PC-9 (cell line): ENCODE data around the gene OBI1.

ENCODE experiments used
- CTCF ChIP-seq: fragments of 200-600 bp; sonication (generic); conservative IDR thresholded peaks from 2 replicates; pipeline ENCODE4 v1.6.1; 2017; ENCODE audit warnings: mixed run types, antibody characterized with exemption, mild to moderate bottlenecking, moderate library complexity
- EZH2 ChIP-seq: fragments of 200-600 bp; sonication (generic); IDR thresholded peaks from 2 replicates; pipeline ENCODE4 v1.8.0; 2017; ENCODE audit warnings: antibody characterized with exemption, low read depth

GRCh38 chr13:78659732-78660494, 958 bp upstream of the OBI1 start:
- no peak for TF ChIP-seq EZH2
- TF ChIP-seq CTCF = no peak
